ENCODE data around the gene METTL16. TPM values are rescaled to one million over a fixed set of nuclear protein-coding genes. Genes with fewer than 3 reads are reported as not detected.

METTL16 gene
- total RNA-seq, 1 experiment from 2014 or later = 35.9 TPM

Other genes starting within 250 kb of the METTL16 start
- gene SMG6, start 208.1 kb downstream of the METTL16 start, total RNA-seq (2014; rRNA removed; shearing (Covaris generic)) = 10.3 and 24.5 TPM in 2 replicates
- 23.1 and 34.9 TPM in 2 replicates for gene SRR, start 207.9 kb downstream of the METTL16 start, total RNA-seq (2014; rRNA removed; shearing (Covaris generic))
- 49.8 and 54.8 TPM in 2 replicates for gene TSR1, start 175.4 kb downstream of the METTL16 start, total RNA-seq (2014; rRNA removed; shearing (Covaris generic))
- 3.1 and 11.2 TPM in 2 replicates for gene SGSM2, start 174.4 kb downstream of the METTL16 start, total RNA-seq (2014; rRNA removed; shearing (Covaris generic))
- 0.39 and 1.5 TPM in 2 replicates for gene MNT, start 110.8 kb downstream of the METTL16 start, total RNA-seq (2014; rRNA removed; shearing (Covaris generic))
- 49.1 and 57.1 TPM in 2 replicates for gene PAFAH1B1, start 81.8 kb upstream of the METTL16 start, total RNA-seq (2014; rRNA removed; shearing (Covaris generic))
- 11.4 and 14.4 TPM in 2 replicates for gene CLUH, start 199.9 kb upstream of the METTL16 start, total RNA-seq (2014; rRNA removed; shearing (Covaris generic))
- gene CCDC92B, start 237.8 kb upstream of the METTL16 start, total RNA-seq (2014; rRNA removed; shearing (Covaris generic)) = not detected in 2 replicates